HepG2 (cell line): ENCODE results near the gene NAALADL1. TPM values are rescaled to one million over a fixed set of nuclear protein-coding genes. Genes with fewer than 3 reads are reported as not detected.

Experiments used
- ATAC-seq: fragments of 200-7000 bp; cut with Tn5 transposase; 3 replicates; pipeline ENCODE4 v1.9.1; 2020; ENCODE audit warnings: mild to moderate bottlenecking, moderate library complexity
- BruUV-seq: library from RNA; stranded (reverse); fragments of 400-500 nt; replicated peaks from 2 replicates; lab custom pipeline; 2021; lab: Mats Ljungman, UMichigan
- CTCF ChIA-PET: fragments of 300-600 bp; formaldehyde crosslinking; extraction: SDS; loops from one replicate; lab custom pipeline; 2021; ENCODE audit warnings: low total read pairs, inconsistent platforms, low intra/inter-chr PET ratio; lab: Yijun Ruan, JAX
- POLR2A ChIA-PET: fragments of 350-600 bp; sonication (Branson Sonifier 250); formaldehyde crosslinking; loops from one replicate; lab custom pipeline; 2020; ENCODE audit warnings: antibody characterized with exemption, inconsistent platforms; lab: Yijun Ruan, JAX
- DNase-seq: peaks from one replicate; pipeline ENCODE4 v3.0.0-alpha.2; 2015; ENCODE audit warnings: low spot score
- FAIRE-seq: peaks from 3 replicates; lab custom pipeline; 2011; peaks lifted over from hg19 to GRCh38; lab: Jason Lieb, UNC
- H2AFZ ChIP-seq: one replicate; pipeline ENCODE4 v1.6.1; 2011; ENCODE audit warnings: low read length, inconsistent platforms
- H3K27ac ChIP-seq: fragments of 300-600 bp; 3 replicates; pipeline ENCODE4 v1.8.0; 2011; ENCODE audit warnings: mixed run types, mild to moderate bottlenecking, mixed read lengths, low read length, inconsistent platforms; ENCODE audit not compliant: insufficient read depth; ENCODE audit errors: extremely low read length
- H3K27me3 ChIP-seq, 2 experiments: fragments of 200-600 bp in 1 of 2; 2 replicates in 1 of 2; 3 replicates in 1 of 2; pipeline versions ENCODE4 v1.6.0 to v1.8.0; 2011; ENCODE audit warnings: low read length in 2 of 2, mild to moderate bottlenecking in 2 of 2, moderate library complexity in 2 of 2, inconsistent platforms in 1 of 2; ENCODE audit not compliant: insufficient read depth in 2 of 2, control insufficient read depth in 1 of 2
- H3K36me3 ChIP-seq, 2 experiments: fragments of 200-600 bp in 1 of 2; replicated peaks in 1 of 2; 2 replicates in 1 of 2; 3 replicates in 1 of 2; pipeline versions ENCODE4 v1.5.1 to v1.8.0; 2011; ENCODE audit warnings: low read length in 2 of 2, inconsistent platforms in 1 of 2; ENCODE audit not compliant: insufficient read depth in 2 of 2, control insufficient read depth in 1 of 2
- H3K4me1 ChIP-seq: 2 replicates; pipeline ENCODE4 v1.5.1; 2012; ENCODE audit warnings: low read length, inconsistent platforms; ENCODE audit not compliant: insufficient read depth
- H3K4me2 ChIP-seq: 2 replicates; pipeline ENCODE4 v1.6.0; 2011; ENCODE audit warnings: low read depth, low read length, inconsistent platforms
- H3K4me3 ChIP-seq, 3 experiments: fragments of 200-600 bp in 1 of 3; sonication (generic), shearing (Covaris generic) in 1 of 3; replicated peaks in 1 of 3; 2 replicates each; pipeline ENCODE4 v1.5.1; 2011 to 2016; ENCODE audit warnings: low read length in 3 of 3, inconsistent platforms in 2 of 3, low read depth in 2 of 3, mild to moderate bottlenecking in 2 of 3, control low read depth in 1 of 3, mixed read lengths in 1 of 3; ENCODE audit not compliant: insufficient read depth in 1 of 3
- H3K79me2 ChIP-seq: one replicate; pipeline ENCODE4 v1.6.1; 2011; ENCODE audit warnings: low read length, inconsistent platforms; ENCODE audit not compliant: insufficient read depth
- H3K9ac ChIP-seq: 2 replicates; pipeline ENCODE4 v1.6.0; 2011; ENCODE audit warnings: mild to moderate bottlenecking, low read depth, low read length, inconsistent platforms; ENCODE audit not compliant: insufficient read depth
- H3K9me3 ChIP-seq: 2 replicates; pipeline ENCODE4 v1.5.1; 2012; ENCODE audit warnings: mild to moderate bottlenecking, low read length
- H4K20me1 ChIP-seq: 2 replicates; pipeline ENCODE4 v1.6.0; 2011; ENCODE audit warnings: inconsistent platforms, mild to moderate bottlenecking, low read length, moderate library complexity; ENCODE audit not compliant: insufficient read depth
- ATF7-NPFF ChIP-seq: sonication (generic); formaldehyde crosslinking; IDR thresholded peaks from 2 replicates; pipeline ENCODE4 v1.8.1; 2023; ENCODE audit warnings: mild to moderate bottlenecking, low read depth, missing genetic modification reagents, moderate library complexity
- CAMTA2 ChIP-seq: sonication (generic); formaldehyde crosslinking; IDR thresholded peaks from 2 replicates; pipeline ENCODE4 v1.4.0; 2020; ENCODE audit warnings: mild to moderate bottlenecking, missing genetic modification reagents, borderline replicate concordance
- CENPBD1 ChIP-seq: sonication (generic); formaldehyde crosslinking; IDR thresholded peaks from 2 replicates; pipeline ENCODE4 v1.8.0; 2022; ENCODE audit warnings: missing genetic modification reagents, low read depth, mild to moderate bottlenecking, borderline replicate concordance
- HMG20B ChIP-seq: conservative IDR thresholded peaks from 2 replicates; pipeline ENCODE4 v1.6.1; 2016; ENCODE audit warnings: missing genetic modification reagents, missing compliant biosample characterization
- HOXA7 ChIP-seq: sonication (generic); formaldehyde crosslinking; IDR thresholded peaks from 2 replicates; pipeline ENCODE4 v1.8.1; 2022; ENCODE audit warnings: mild to moderate bottlenecking, missing genetic modification reagents, moderate library complexity
- KDM5A ChIP-seq: fragments of 200-600 bp; sonication (generic); IDR thresholded peaks from 2 replicates; pipeline ENCODE4 v1.7.0; 2018; ENCODE audit warnings: antibody characterized with exemption, mild to moderate bottlenecking, low read length, borderline replicate concordance
- MLX ChIP-seq: IDR thresholded peaks from 2 replicates; pipeline ENCODE4 v1.6.1; 2016
- SNAI1 ChIP-seq: sonication (generic); formaldehyde crosslinking; IDR thresholded peaks from 2 replicates; pipeline ENCODE4 v1.5.0; 2020; ENCODE audit warnings: mild to moderate bottlenecking, missing genetic modification reagents, borderline replicate concordance
- ZMYM4 ChIP-seq: sonication (generic); formaldehyde crosslinking; IDR thresholded peaks from 2 replicates; pipeline ENCODE4 v1.8.1; 2023; ENCODE audit warnings: mild to moderate bottlenecking, missing genetic modification reagents
- ZNF143 ChIP-seq: sonication (generic); formaldehyde crosslinking; IDR thresholded peaks from 2 replicates; pipeline ENCODE4 v1.4.0; 2020; ENCODE audit warnings: missing genetic modification reagents
- ZNF563 ChIP-seq: sonication (generic); formaldehyde crosslinking; IDR thresholded peaks from 2 replicates; pipeline ENCODE4 v1.8.0; 2022; ENCODE audit warnings: mild to moderate bottlenecking, moderate library complexity, missing genetic modification reagents
- ZNF775 ChIP-seq: sonication (generic); formaldehyde crosslinking; IDR thresholded peaks from 2 replicates; pipeline ENCODE4 v1.4.0; 2020; ENCODE audit warnings: missing genetic modification reagents, mild to moderate bottlenecking, moderate library complexity, borderline replicate concordance
- ZZZ3 ChIP-seq: sonication (generic); formaldehyde crosslinking; IDR thresholded peaks from 2 replicates; pipeline ENCODE4 v1.4.0; 2020; ENCODE audit warnings: missing genetic modification reagents, mild to moderate bottlenecking, borderline replicate concordance
- WGBS: methylation state at CpG from one replicate; pipeline ENCODE4 v1.1.6; 2017; ENCODE audit warnings: low lambda C conversion rate; 5-methylcytosine and 5-hydroxymethylcytosine counted together
- in situ Hi-C: cut with HindIII; loops from 2 replicates; pipeline ENCODE4 v1.10.0; 2017; ENCODE audit warnings: low pct_unique_long_range_greater_than_20kb; ENCODE audit not compliant: extremely low pct_ligation_motif_present
- intact Hi-C: fragments of 100-400 bp; cut with micrococcal nuclease; formaldehyde crosslinking; loops from one replicate; pipeline ENCODE4 v1.10.0; 2022; ENCODE audit not compliant: unreplicated experiment
- polyA plus RNA-seq, 8 experiments: library from polyadenylated mRNA; depleted of rRNA in 3 of 8; stranded (reverse) in 7 of 8; unstranded in 1 of 8; fragments of >200 nt; fragmentation: Illumina TruSeq in 4 of 8; extraction: Trizol in 4 of 8; gene quantifications; 2 replicates each; pipeline versions ENCODE4 v1.2.1 to v1.2.3, GENCODE V29; 2011 to 2016; ENCODE audit warnings: low read depth in 4 of 8, missing spikeins in 1 of 8, mixed read lengths in 1 of 8; ENCODE audit not compliant: insufficient read depth in 1 of 8
- total RNA-seq, 5 experiments: library from RNA; depleted of rRNA; stranded (reverse); fragments of >200 nt; fragmentation: Illumina TruSeq; extraction: Trizol; gene quantifications; 2 replicates each; pipeline ENCODE4 v1.2.3, GENCODE V29; 2016; ENCODE audit warnings: low read depth in 1 of 5
- TF ChIP-seq, protein P1 (sequence below), 2 experiments: fragments of 450-650 bp in 1 of 2; sonication (generic) in 1 of 2; formaldehyde crosslinking in 1 of 2; IDR thresholded peaks; 2 replicates each; pipeline versions ENCODE4 v1.6.1 to v1.8.0; 2016 to 2022; ENCODE audit warnings: antibody characterized with exemption in 1 of 2, mild to moderate bottlenecking in 1 of 2, missing genetic modification reagents in 1 of 2

The NAALADL1 gene
- total and polyA plus RNA-seq, 2 of the 13 experiments (the other 11 are each of a cell fraction or from before 2014, with no cell fraction given), result 9.3 to 33.9 TPM

- H3K27me3 ChIP-seq, result no peaks in the 10 kb centered on the region; a peak in 1 of 5 replicates
- H3K4me2 ChIP-seq, result no peak overlapping the region
- no peak overlapping the region for H3K9ac ChIP-seq
- H3K27ac ChIP-seq, result peak overlapping the region; percentile 27
- ATAC-seq (no peak), DNase-seq (no peak), FAIRE-seq (no peak)
- 98% methylated on average over 6 of the region's 9 CpGs for WGBS
- H3K36me3 ChIP-seq, result peaks cover 11 to 27% of the 10 kb centered on the region in 2 experiments
- H3K4me3 ChIP-seq, result no peak overlapping the region
- intact Hi-C loops (loop anchor here (2.0 to 5.0 kb wide), 2 partner anchors 52 to 64 kb away; partner anchors contain the start of genes ARL2 and SNX15), in situ Hi-C loops (no loop called here)
- no peaks in the 10 kb centered on the region for H3K9me3 ChIP-seq
- H4K20me1 ChIP-seq, result no peaks in the 10 kb centered on the region
- H3K4me1 ChIP-seq, result peaks cover 36% of the 10 kb centered on the region
- ChIA-PET CTCF (interaction anchor here (0.8 to 2.3 kb wide), 2 partner anchors 50 to 65 kb away, joined by 6 to 17 read pairs; partner anchors contain the start of genes ARL2 and SNX15), POLR2A (no interaction called here)
- H2AFZ ChIP-seq, result no peak overlapping the region
- BruUV-seq, result no TSS peak
- H3K79me2 ChIP-seq, result peaks cover 28% of the 10 kb centered on the region
- no peak for TF ChIP-seq CAMTA2 (CRISPR knock-in tag)
- TF ChIP-seq KDM5A, result no peak
- TF ChIP-seq ATF7-NPFF, result no peak
- no peak for TF ChIP-seq ZNF143 (CRISPR knock-in tag)
- no peak for TF ChIP-seq SNAI1 (CRISPR knock-in tag)
- no peak for TF ChIP-seq HMG20B (CRISPR knock-in tag)
- TF ChIP-seq ZMYM4 (CRISPR knock-in tag), result no peak
- TF ChIP-seq ZZZ3, result no peak
- TF ChIP-seq ZNF563 (CRISPR knock-in tag), result no peak
- no peak for TF ChIP-seq CENPBD1 (CRISPR knock-in tag)
- TF ChIP-seq, protein P1, sequence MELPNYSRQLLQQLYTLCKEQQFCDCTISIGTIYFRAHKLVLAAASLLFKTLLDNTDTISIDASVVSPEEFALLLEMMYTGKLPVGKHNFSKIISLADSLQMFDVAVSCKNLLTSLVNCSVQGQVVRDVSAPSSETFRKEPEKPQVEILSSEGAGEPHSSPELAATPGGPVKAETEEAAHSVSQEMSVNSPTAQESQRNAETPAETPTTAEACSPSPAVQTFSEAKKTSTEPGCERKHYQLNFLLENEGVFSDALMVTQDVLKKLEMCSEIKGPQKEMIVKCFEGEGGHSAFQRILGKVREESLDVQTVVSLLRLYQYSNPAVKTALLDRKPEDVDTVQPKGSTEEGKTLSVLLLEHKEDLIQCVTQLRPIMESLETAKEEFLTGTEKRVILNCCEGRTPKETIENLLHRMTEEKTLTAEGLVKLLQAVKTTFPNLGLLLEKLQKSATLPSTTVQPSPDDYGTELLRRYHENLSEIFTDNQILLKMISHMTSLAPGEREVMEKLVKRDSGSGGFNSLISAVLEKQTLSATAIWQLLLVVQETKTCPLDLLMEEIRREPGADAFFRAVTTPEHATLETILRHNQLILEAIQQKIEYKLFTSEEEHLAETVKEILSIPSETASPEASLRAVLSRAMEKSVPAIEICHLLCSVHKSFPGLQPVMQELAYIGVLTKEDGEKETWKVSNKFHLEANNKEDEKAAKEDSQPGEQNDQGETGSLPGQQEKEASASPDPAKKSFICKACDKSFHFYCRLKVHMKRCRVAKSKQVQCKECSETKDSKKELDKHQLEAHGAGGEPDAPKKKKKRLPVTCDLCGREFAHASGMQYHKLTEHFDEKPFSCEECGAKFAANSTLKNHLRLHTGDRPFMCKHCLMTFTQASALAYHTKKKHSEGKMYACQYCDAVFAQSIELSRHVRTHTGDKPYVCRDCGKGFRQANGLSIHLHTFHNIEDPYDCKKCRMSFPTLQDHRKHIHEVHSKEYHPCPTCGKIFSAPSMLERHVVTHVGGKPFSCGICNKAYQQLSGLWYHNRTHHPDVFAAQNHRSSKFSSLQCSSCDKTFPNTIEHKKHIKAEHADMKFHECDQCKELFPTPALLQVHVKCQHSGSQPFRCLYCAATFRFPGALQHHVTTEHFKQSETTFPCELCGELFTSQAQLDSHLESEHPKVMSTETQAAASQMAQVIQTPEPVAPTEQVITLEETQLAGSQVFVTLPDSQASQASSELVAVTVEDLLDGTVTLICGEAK (IDR thresholded peaks at IDR 0.05), result no peak
- TF ChIP-seq, protein P1 (CRISPR knock-in tag; IDR thresholded peaks at IDR 0.05), result no peak
- TF ChIP-seq HOXA7 (CRISPR knock-in tag), result no peak
- no peak for TF ChIP-seq MLX
- TF ChIP-seq ZNF775 (CRISPR knock-in tag), result no peak
Measured at GRCh38 chr11:65078786-65079342, 20.5 kb upstream of the NAALADL1 start.
